Effector CD4-positive, alpha-beta T cell (primary cell): ENCODE data around the gene CCDC87.
"Not testable (repeated sequence)": the region's sequence is repeated elsewhere in the genome, so short reads cannot be mapped to it uniquely, and the experiment has no call there.

Experiments used
- DNase-seq: peaks from one replicate; pipeline ENCODE4 v3.0.0-alpha.2; 2020

CCDC87 gene

GRCh38 chr11:66548774-66549630, 43.9 kb downstream of the CCDC87 start:
- no peak for DNase-seq

- DNase-seq: no peak
These were observed 44.8 kb downstream of the CCDC87 start for GRCh38 chr11:66548041-66548440.

GRCh38 chr11:66547662-66548009, 45.2 kb downstream of the CCDC87 start:
- no peak for DNase-seq

GRCh38 chr11:66546966-66547661, 45.7 kb downstream of the CCDC87 start:
- no peak for DNase-seq

GRCh38 chr11:66546368-66546965, 46.4 kb downstream of the CCDC87 start, which contains the start of gene ACTN3:
Gene ACTN3, plus strand, starts transcription at chr11:66546903. Its CDS starts 35 bp downstream, at chr11:66546938.
- DNase-seq: no peak

- DNase-seq: peak; percentile 78
These were observed 47.0 kb downstream of the CCDC87 start, which contains the start of gene ZDHHC24 for GRCh38 chr11:66545701-66546367. Gene ZDHHC24, minus strand, starts transcription at chr11:66546048. Its CDS starts 45 bp downstream, at chr11:66546003.

GRCh38 chr11:66544952-66545351, 47.9 kb downstream of the CCDC87 start:
- not testable (repeated sequence) for DNase-seq

- DNase-seq: peak; percentile 48
These were observed 49.4 kb downstream of the CCDC87 start for GRCh38 chr11:66543263-66544107.

GRCh38 chr11:66542362-66542761, 50.5 kb downstream of the CCDC87 start:
- DNase-seq: no peak

- DNase-seq: no peak
These were observed 51.0 kb downstream of the CCDC87 start for GRCh38 chr11:66541892-66542291.

- not testable (repeated sequence) for DNase-seq
These were observed 52.3 kb downstream of the CCDC87 start for GRCh38 chr11:66540598-66540997.
